GM10266 (cell line): ENCODE measurements around the gene MSMP.

Source experiments
- DNase-seq: peaks from one replicate; pipeline ENCODE4 v3.0.0; 2012; ENCODE audit errors: extremely low spot score
- TF ChIP-seq, protein P1 (sequence below): IDR thresholded peaks from 2 replicates; pipeline ENCODE4 v1.5.1; 2012; ENCODE audit warnings: mild to moderate bottlenecking, low read depth; ENCODE audit not compliant: control insufficient read depth, insufficient read depth; ENCODE audit errors: missing control alignments

Gene MSMP

DNA sequence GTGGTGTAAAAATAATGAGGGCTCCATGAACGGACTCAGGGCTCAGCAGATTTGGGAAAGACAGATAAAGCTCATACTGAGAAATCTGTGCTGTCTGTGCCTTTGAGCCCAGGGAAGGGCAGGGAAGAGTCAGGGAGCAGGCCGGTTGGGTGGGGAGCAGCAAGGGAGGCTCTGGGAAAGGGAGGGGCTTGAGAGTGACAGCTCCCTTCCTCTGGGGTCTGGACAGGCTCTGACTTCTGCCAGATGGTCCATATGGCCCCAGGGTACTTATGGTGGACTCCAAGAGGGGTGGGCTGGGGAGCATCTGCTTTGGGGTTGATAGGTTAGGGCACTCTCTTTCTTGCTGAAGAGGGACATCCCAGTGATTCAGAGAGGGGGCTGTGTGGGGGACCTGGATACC lies 39.4 kb upstream of the MSMP start:
- TF ChIP-seq, protein P1, sequence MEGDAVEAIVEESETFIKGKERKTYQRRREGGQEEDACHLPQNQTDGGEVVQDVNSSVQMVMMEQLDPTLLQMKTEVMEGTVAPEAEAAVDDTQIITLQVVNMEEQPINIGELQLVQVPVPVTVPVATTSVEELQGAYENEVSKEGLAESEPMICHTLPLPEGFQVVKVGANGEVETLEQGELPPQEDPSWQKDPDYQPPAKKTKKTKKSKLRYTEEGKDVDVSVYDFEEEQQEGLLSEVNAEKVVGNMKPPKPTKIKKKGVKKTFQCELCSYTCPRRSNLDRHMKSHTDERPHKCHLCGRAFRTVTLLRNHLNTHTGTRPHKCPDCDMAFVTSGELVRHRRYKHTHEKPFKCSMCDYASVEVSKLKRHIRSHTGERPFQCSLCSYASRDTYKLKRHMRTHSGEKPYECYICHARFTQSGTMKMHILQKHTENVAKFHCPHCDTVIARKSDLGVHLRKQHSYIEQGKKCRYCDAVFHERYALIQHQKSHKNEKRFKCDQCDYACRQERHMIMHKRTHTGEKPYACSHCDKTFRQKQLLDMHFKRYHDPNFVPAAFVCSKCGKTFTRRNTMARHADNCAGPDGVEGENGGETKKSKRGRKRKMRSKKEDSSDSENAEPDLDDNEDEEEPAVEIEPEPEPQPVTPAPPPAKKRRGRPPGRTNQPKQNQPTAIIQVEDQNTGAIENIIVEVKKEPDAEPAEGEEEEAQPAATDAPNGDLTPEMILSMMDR, result no peak

DNA sequence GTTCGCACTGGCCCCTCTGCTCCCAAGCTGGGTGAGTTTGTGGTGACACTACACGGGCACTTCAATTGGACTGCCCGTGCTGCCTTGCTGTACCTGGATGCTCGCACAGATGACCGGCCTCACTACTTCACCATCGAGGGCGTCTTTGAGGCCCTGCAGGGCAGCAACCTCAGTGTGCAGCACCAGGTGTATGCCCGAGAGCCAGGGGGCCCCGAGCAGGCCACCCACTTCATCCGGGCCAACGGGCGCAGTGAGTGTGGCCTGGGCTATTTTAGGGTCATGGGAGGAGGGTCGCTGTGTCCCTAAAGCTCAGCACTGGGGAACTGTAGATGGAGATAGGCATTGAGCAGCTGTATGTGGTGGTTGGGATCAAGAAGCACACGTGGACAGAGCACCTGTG lies 38.8 kb upstream of the MSMP start:
- TF ChIP-seq, protein P1, result no peak
- DNase-seq, result no peak

More for the DNA sequence above, 39.4 kb upstream of the MSMP start:
- no peak for DNase-seq

DNA sequence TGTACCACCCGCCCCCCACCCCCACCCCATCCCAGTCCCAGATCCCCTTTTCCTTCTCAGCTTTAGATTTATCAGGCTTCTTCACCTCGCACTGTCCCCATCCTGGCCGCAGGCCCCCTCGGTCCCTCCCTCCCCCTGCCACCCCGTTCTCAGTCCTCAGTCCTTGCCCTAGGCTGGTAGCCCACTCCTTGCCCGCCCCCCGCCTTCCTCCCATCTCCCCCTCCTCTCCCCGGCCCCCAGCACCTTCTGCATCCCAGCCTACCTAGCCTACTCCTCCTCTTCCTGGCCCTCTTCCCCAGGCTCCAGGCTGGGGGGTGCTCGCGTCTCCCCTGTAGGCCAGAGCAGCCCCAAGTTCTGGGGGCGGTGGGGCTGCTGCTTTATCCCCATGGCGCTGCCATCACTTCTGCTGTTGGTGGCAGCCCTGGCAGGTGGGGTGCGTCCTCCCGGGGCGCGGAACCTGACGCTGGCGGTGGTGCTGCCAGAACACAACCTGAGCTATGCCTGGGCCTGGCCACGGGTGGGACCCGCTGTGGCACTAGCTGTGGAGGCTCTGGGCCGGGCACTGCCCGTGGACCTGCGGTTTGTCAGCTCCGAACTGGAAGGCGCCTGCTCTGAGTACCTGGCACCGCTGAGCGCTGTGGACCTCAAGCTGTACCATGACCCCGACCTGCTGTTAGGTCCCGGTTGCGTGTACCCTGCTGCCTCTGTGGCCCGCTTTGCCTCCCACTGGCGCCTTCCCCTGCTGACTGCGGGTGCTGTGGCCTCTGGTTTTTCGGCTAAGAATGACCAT lies 38.1 kb upstream of the MSMP start:
- TF ChIP-seq, protein P1, result no peak

DNA sequence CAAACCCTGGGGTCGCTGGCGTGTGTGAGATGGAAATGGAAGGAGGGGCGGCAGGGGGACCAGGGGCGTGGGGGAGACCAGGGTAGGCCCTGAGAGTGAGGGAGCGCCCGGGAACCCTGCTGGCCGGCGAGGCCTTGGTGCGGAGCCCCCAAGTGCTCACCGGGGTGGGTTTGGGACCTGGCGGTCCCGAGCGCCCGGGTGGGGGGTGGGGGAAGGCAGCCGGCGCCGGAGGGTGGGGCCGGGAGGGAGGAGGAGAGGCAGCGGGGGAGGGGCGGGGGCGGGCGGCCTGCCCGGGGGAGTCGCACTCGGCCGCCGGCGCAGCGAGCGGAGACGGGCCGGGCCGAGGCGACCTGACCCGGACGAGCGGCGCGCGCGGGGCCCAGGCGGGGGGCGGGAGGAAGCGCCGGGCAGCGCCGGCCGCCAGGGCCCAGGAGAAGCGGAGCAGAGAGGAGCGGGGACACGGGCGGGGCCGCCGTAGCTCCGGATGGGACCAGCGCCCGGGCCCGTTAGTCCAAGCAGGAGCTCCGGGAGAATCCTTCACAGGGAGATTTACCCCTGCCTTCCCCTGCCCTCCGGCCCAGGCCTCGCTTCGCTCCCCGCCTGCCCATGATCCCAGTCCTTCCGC lies 37.3 kb upstream of the MSMP start, which contains the start of gene NPR2:
Gene NPR2 (plus strand): TSS at position 295 of the 625 bp plus-strand sequence. CDS start 818 bp downstream, outside the sequence.
- TF ChIP-seq, protein P1, result no peak
- no peak for DNase-seq

More for the DNA sequence above, 38.1 kb upstream of the MSMP start:
- no peak for DNase-seq

DNA sequence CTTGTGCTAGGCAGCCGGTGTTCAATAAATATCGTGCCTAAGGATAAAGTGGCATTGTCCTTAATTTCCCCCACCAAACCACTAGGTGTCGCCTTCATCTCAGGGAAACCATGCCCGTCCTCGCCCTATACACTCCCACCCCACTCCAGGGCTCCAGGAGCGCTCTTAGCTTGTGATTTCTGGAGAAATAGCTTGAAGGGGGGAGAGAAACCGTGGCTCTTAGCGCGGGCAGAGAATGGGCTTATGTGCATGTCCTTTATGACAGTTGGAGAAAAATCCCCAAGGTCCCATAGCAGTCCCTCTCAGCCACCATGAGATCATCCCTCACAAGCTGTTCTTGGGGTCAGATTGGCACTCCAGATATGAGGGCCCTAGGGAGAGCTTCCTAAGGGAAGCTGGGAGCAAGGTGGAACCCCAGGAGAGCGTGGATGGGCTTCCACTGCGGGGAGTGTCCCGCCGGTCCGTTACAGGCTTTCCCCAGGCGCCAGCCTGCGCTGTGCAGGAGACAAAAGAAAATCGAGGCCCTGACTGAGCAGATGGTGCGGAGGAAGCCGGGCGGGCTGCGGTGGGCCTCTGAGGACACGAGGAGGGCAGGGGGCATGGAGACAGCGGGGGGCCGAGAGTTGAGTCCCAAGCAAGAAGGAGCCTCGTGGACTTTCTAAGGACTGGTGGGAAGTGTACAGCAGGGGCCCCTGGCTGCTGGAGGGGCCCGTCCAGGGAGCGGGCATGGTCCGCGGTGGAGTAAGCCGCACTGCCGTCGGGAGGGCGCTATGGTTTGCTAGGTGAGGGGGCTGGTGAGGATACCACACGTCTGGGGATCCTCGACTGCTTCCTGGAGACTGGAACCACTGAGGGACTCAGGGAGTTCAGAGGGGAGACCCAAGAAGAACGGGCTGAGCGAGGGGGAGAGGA lies 36.6 kb upstream of the MSMP start:
- DNase-seq, result peak; percentile 90
- TF ChIP-seq, protein P1, result peak; percentile 82

DNA sequence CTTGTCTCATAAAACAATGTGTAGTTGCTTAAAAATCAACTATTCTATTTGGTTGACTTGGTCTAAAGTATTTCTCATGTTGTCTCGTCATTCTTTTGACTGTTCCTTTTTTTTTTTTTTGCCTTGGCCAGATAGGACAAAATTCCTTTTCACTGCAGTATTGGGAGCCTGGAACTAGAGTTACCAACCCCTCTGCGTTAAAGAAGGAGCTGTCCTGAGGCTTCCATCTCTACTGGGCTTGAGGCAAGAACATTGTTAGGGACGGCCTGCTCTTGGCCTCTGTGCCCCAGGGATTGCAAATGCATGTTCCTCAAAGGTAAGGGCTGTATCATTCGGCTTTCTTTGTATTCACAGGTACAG lies 35.9 kb upstream of the MSMP start:
- TF ChIP-seq, protein P1, result no peak
- no peak for DNase-seq

DNA sequence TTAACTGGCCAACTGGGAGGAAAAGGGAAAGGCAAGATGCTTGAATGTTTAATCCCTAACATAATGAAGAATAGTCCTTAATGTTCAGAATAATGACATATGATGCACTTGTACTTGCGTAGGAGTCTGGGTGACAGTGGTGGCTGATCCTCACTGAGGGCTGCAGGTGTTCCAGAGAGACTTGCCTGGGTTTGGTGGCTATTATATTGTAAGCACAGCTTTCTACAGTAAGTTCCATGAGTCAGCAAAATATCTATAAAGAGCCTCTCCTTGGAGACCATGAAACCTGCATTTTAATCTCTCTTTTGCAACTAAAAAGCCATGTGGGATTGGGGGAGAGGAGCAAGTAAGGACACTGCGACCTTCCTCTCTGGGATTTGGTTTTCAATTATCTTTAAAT lies 35.5 kb upstream of the MSMP start:
- no peak for DNase-seq
- TF ChIP-seq, protein P1, result no peak
